Naive B cell (primary cell): ENCODE data around the gene NELFE. TPM values are rescaled to one million over a fixed set of nuclear protein-coding genes. Genes with fewer than 3 reads are reported as not detected.
"Not testable (repeated sequence)": the region's sequence is repeated elsewhere in the genome, so short reads cannot be mapped to it uniquely, and the experiment has no call there.

ENCODE experiments used
- ATAC-seq, 2 donors: fragments of 150-1000 bp; cut with Tn5 transposase; 2 replicates each; pipeline ENCODE4 v1.10.0; 2021; ENCODE audit warnings: low read depth in 2 of 2, mild to moderate bottlenecking in 2 of 2, moderate library complexity in 2 of 2
- DNase-seq: peaks from one replicate; pipeline ENCODE4 v3.0.0; 2022
- H3K27ac Mint-ChIP-seq, 6 donors: one replicate each; pipeline ENCODE4 v1.8.0; 2020 to 2022; ENCODE audit warnings: mild to moderate bottlenecking in 6 of 6, mixed read lengths in 6 of 6, moderate library complexity in 5 of 6, inconsistent platforms in 2 of 6
- H3K27me3 Mint-ChIP-seq, 3 donors: one replicate each; pipeline ENCODE4 v1.8.0; 2021 to 2022; ENCODE audit warnings: mixed read lengths in 3 of 3, mild to moderate bottlenecking in 1 of 3
- H3K36me3 Mint-ChIP-seq, 2 donors: one replicate each; pipeline ENCODE4 v1.8.0; 2020 to 2022; ENCODE audit warnings: mixed read lengths in 2 of 2, inconsistent platforms in 1 of 2, mild to moderate bottlenecking in 1 of 2
- H3K4me1 Mint-ChIP-seq, 3 donors: one replicate each; pipeline ENCODE4 v1.8.0; 2020 to 2022; ENCODE audit warnings: mixed read lengths in 3 of 3, inconsistent platforms in 1 of 3, mild to moderate bottlenecking in 1 of 3, moderate library complexity in 1 of 3
- H3K4me3 Mint-ChIP-seq, 8 donors: one replicate each; pipeline ENCODE4 v1.8.0; 2020 to 2022; ENCODE audit warnings: mild to moderate bottlenecking in 8 of 8, mixed read lengths in 8 of 8, moderate library complexity in 8 of 8, inconsistent platforms in 2 of 8
- H3K9me3 Mint-ChIP-seq, 7 donors: one replicate each; pipeline ENCODE4 v1.8.0; 2020 to 2022; ENCODE audit warnings: mixed read lengths in 7 of 7, mild to moderate bottlenecking in 5 of 7, inconsistent platforms in 2 of 7, moderate library complexity in 1 of 7
- polyA plus RNA-seq, 6 donors: library from polyadenylated mRNA; unstranded; fragments of 300-500 nt; fragmentation: Illumina TruSeq; gene quantifications; one replicate each; pipeline ENCODE4 v1.2.3, GENCODE V29; 2021; ENCODE audit warnings: low read depth in 6 of 6

Gene NELFE
- polyA plus RNA-seq, 6 donors from 2014 or later: 59.1 to 104 (median 65.3) TPM

GRCh38 chr6:31911826-31912585 lies 46.8 kb downstream of the NELFE start:
- H3K4me3 Mint-ChIP-seq: no peak overlapping the region
- no peaks in the 10 kb centered on the region for H3K36me3 Mint-ChIP-seq

GRCh38 chr6:31909298-31909697 lies 49.5 kb downstream of the NELFE start:
- not testable (repeated sequence) for H3K27ac Mint-ChIP-seq, ATAC-seq, H3K4me1 Mint-ChIP-seq, DNase-seq, H3K36me3 Mint-ChIP-seq, H3K9me3 Mint-ChIP-seq, H3K4me3 Mint-ChIP-seq
- peaks cover 0 to 15% (median 6%) of the 10 kb centered on the region in 3 donors for H3K27me3 Mint-ChIP-seq

More at GRCh38 chr6:31911826-31912585, 46.8 kb downstream of the NELFE start:
- no peak for DNase-seq
- peak overlapping the region in 1 of 6 donors; percentile 89 for H3K27ac Mint-ChIP-seq
- no peaks in the 10 kb centered on the region for H3K9me3 Mint-ChIP-seq
- peaks cover 0 to 7% (median 0%) of the 10 kb centered on the region in 3 donors for H3K4me1 Mint-ChIP-seq
- no peak for ATAC-seq
- H3K27me3 Mint-ChIP-seq: peaks cover 0 to 18% (median 0%) of the 10 kb centered on the region in 3 donors

- Mint-ChIP-seq H3K27me3 (peaks cover 0 to 15% (median 6%) of the 10 kb centered on the region in 3 donors), H3K4me3 (peak overlapping the region in 1 of 8 donors; percentile 23), H3K27ac (peak overlapping the region in 1 of 6 donors; percentile 44), H3K36me3 (no peaks in the 10 kb centered on the region), H3K4me1 (peaks cover 0 to 3% (median 0%) of the 10 kb centered on the region in 3 donors), H3K9me3 (no peaks in the 10 kb centered on the region)
- DNase-seq (no peak), ATAC-seq (no peak)
These were observed 50.0 kb downstream of the NELFE start for GRCh38 chr6:31908791-31909190.

- DNase-seq, H3K36me3 Mint-ChIP-seq, H3K27ac Mint-ChIP-seq, H3K9me3 Mint-ChIP-seq, H3K4me1 Mint-ChIP-seq, ATAC-seq: not testable (repeated sequence)
- H3K4me3 Mint-ChIP-seq: peak overlapping the region in 1 of 8 donors; percentile 23
- peaks cover 0 to 15% (median 6%) of the 10 kb centered on the region in 3 donors for H3K27me3 Mint-ChIP-seq
These were observed 50.5 kb downstream of the NELFE start for GRCh38 chr6:31908255-31908654.

GRCh38 chr6:31907158-31907813 lies 51.5 kb downstream of the NELFE start:
- DNase-seq (no peak), ATAC-seq (no peak)
- Mint-ChIP-seq H3K27me3 (peaks cover 0 to 11% (median 6%) of the 10 kb centered on the region in 3 donors), H3K4me3 (no peak overlapping the region), H3K36me3 (no peaks in the 10 kb centered on the region), H3K27ac (no peak overlapping the region), H3K9me3 (no peaks in the 10 kb centered on the region), H3K4me1 (peaks cover 10 to 12% (median 11%) of the 10 kb centered on the region in 3 donors)

GRCh38 chr6:31906727-31907126 lies 52.0 kb downstream of the NELFE start:
- not testable (repeated sequence) for H3K27me3 Mint-ChIP-seq, H3K36me3 Mint-ChIP-seq, DNase-seq, H3K27ac Mint-ChIP-seq, H3K9me3 Mint-ChIP-seq, ATAC-seq
- H3K4me3 Mint-ChIP-seq: peak overlapping the region in 1 of 8 donors; percentile 61
- H3K4me1 Mint-ChIP-seq: peaks cover 9 to 12% (median 12%) of the 10 kb centered on the region in 3 donors

- H3K36me3 Mint-ChIP-seq: no peaks in the 10 kb centered on the region
- no peak for DNase-seq
- no peaks in the 10 kb centered on the region for H3K9me3 Mint-ChIP-seq
- peaks cover 9 to 12% (median 12%) of the 10 kb centered on the region in 3 donors for H3K4me1 Mint-ChIP-seq
- ATAC-seq: no peak
- peaks cover 0 to 7% (median 6%) of the 10 kb centered on the region in 3 donors for H3K27me3 Mint-ChIP-seq
- no peak overlapping the region for H3K27ac Mint-ChIP-seq
- peak overlapping the region in 1 of 8 donors; percentile 61 for H3K4me3 Mint-ChIP-seq
These were observed 52.6 kb downstream of the NELFE start for GRCh38 chr6:31906122-31906521.

- Mint-ChIP-seq H3K36me3 (no peaks in the 10 kb centered on the region), H3K4me3 (peak overlapping the region in 1 of 8 donors; percentile 25), H3K27me3 (peaks cover 0 to 7% (median 6%) of the 10 kb centered on the region in 3 donors), H3K27ac (no peak overlapping the region), H3K4me1 (peaks cover 9 to 13% (median 12%) of the 10 kb centered on the region in 3 donors), H3K9me3 (no peaks in the 10 kb centered on the region)
- DNase-seq: no peak
- no peak for ATAC-seq
These were observed 53.7 kb downstream of the NELFE start for GRCh38 chr6:31905041-31905440.

GRCh38 chr6:31903957-31904356 lies 54.8 kb downstream of the NELFE start:
- DNase-seq: no peak
- Mint-ChIP-seq H3K4me1 (peaks cover 16 to 23% (median 21%) of the 10 kb centered on the region in 3 donors), H3K27me3 (peaks cover 0 to 7% (median 6%) of the 10 kb centered on the region in 3 donors), H3K4me3 (peak overlapping the region in 1 of 8 donors; percentile 39), H3K36me3 (no peaks in the 10 kb centered on the region), H3K9me3 (no peaks in the 10 kb centered on the region), H3K27ac (no peak overlapping the region)
- no peak for ATAC-seq

Other genes with a start within 250 kb of the NELFE start
- not detected for gene LY6G6D, start 243.6 kb downstream of the NELFE start, polyA plus RNA-seq
- gene LY6G6C, start 237.2 kb downstream of the NELFE start, polyA plus RNA-seq: not detected
- gene MPIG6B, start 235.6 kb downstream of the NELFE start, polyA plus RNA-seq: 1 to 10 TPM in 5 of 6 donors, not detected in 1; 3.0 to 5.1 (median 3.7) TPM
- 10 to 100 TPM; 57.1 to 87.6 (median 82.1) TPM for gene DDAH2, start 229.7 kb downstream of the NELFE start, polyA plus RNA-seq
- gene CLIC1, start 222.4 kb downstream of the NELFE start, polyA plus RNA-seq: 100 to 1,000 TPM; 536 to 743 (median 628) TPM
- gene MSH5, start 219.0 kb downstream of the NELFE start, polyA plus RNA-seq: 1 to 10 TPM in 5 of 6 donors, not detected in 1; 1.9 to 9.3 (median 2.6) TPM
- under 1 TPM in 1 of 6 donors, not detected in 5; 0.96 TPM for gene SAPCD1, start 196.3 kb downstream of the NELFE start, polyA plus RNA-seq
- gene VWA7, start 181.6 kb downstream of the NELFE start, polyA plus RNA-seq: under 1 TPM in 2 of 6 donors, not detected in 4; 0.13 to 0.29 TPM
- 10 to 100 TPM; 42.2 to 70.6 (median 50.3) TPM for gene VARS1, start 163.2 kb downstream of the NELFE start, polyA plus RNA-seq
- gene LSM2, start 152.0 kb downstream of the NELFE start, polyA plus RNA-seq: 100 to 1,000 TPM in 1 of 6 donors, 10 to 100 TPM in 5; 75.4 to 107 (median 92.4) TPM
- 1 to 10 TPM in 1 of 6 donors, under 1 TPM in 4, not detected in 1; 0.45 to 1.4 (median 0.71) TPM for gene HSPA1L, start 143.7 kb downstream of the NELFE start, polyA plus RNA-seq
- gene HSPA1A, start 143.4 kb downstream of the NELFE start, polyA plus RNA-seq: 10 to 100 TPM in 2 of 6 donors, 1 to 10 TPM in 3, under 1 TPM in 1; 0.23 to 12.1 (median 7.9) TPM
- gene HSPA1B, start 131.2 kb downstream of the NELFE start, polyA plus RNA-seq: 1 to 10 TPM; 1.1 to 2.8 (median 1.8) TPM
- gene NEU1, start 96.2 kb downstream of the NELFE start, polyA plus RNA-seq: 10 to 100 TPM; 10.9 to 19.5 (median 18.2) TPM
- gene SLC44A4, start 80.0 kb downstream of the NELFE start, polyA plus RNA-seq: not detected
- gene EHMT2, start 61.3 kb downstream of the NELFE start, polyA plus RNA-seq: 10 to 100 TPM; 29.9 to 50.7 (median 35.9) TPM
- gene ZBTB12, start 56.9 kb downstream of the NELFE start, polyA plus RNA-seq: under 1 TPM in 1 of 6 donors, not detected in 5; 0.20 TPM
- under 1 TPM in 1 of 6 donors, not detected in 5; 0.31 TPM for gene C2, start 31.3 kb downstream of the NELFE start, polyA plus RNA-seq
- gene CFB, start 12.9 kb downstream of the NELFE start, polyA plus RNA-seq: 1 to 10 TPM in 3 of 6 donors, under 1 TPM in 1, not detected in 2; 0.68 to 1.6 (median 1.1) TPM
- 10 to 100 TPM; 10.7 to 21.0 (median 18.1) TPM for gene SKIC2, start 204 bp upstream of the NELFE start, polyA plus RNA-seq
- gene DXO, start 13.2 kb upstream of the NELFE start, polyA plus RNA-seq: 10 to 100 TPM; 15.5 to 24.0 (median 20.5) TPM
- gene C4A, start 23.1 kb upstream of the NELFE start, polyA plus RNA-seq: under 1 TPM in 3 of 6 donors, not detected in 3; 0.27 to 0.54 (median 0.29) TPM
- 1 to 10 TPM in 1 of 6 donors, under 1 TPM in 1, not detected in 4; 0.60 to 1.0 TPM for gene C4B, start 55.8 kb upstream of the NELFE start, polyA plus RNA-seq
- not detected for gene CYP21A2, start 79.4 kb upstream of the NELFE start, polyA plus RNA-seq
- gene TNXB, start 150.4 kb upstream of the NELFE start, polyA plus RNA-seq: under 1 TPM in 2 of 6 donors, not detected in 4; 0.23 to 0.44 TPM
- 10 to 100 TPM; 25.7 to 35.0 (median 32.4) TPM for gene ATF6B, start 169.3 kb upstream of the NELFE start, polyA plus RNA-seq
- 1 to 10 TPM in 5 of 6 donors, not detected in 1; 1.0 to 3.4 (median 1.6) TPM for gene FKBPL, start 171.3 kb upstream of the NELFE start, polyA plus RNA-seq
- not detected for gene PRRT1, start 193.0 kb upstream of the NELFE start, polyA plus RNA-seq
- gene PPT2, start 195.2 kb upstream of the NELFE start, polyA plus RNA-seq: 1 to 10 TPM in 4 of 6 donors, under 1 TPM in 1, not detected in 1; 0.96 to 3.0 (median 2.0) TPM
- gene EGFL8, start 205.6 kb upstream of the NELFE start, polyA plus RNA-seq: not detected
- gene AGPAT1, start 217.1 kb upstream of the NELFE start, polyA plus RNA-seq: 10 to 100 TPM in 5 of 6 donors, 1 to 10 TPM in 1; 9.1 to 20.6 (median 13.1) TPM
- gene RNF5, start 219.4 kb upstream of the NELFE start, polyA plus RNA-seq: 100 to 1,000 TPM in 3 of 6 donors, 10 to 100 TPM in 3; 85.9 to 116 (median 102) TPM
- gene AGER, start 225.3 kb upstream of the NELFE start, polyA plus RNA-seq: 1 to 10 TPM in 1 of 6 donors, under 1 TPM in 3, not detected in 2; 0.32 to 1.1 (median 0.63) TPM
- 1 to 10 TPM in 5 of 6 donors, under 1 TPM in 1; 0.64 to 4.0 (median 3.1) TPM for gene PBX2, start 231.2 kb upstream of the NELFE start, polyA plus RNA-seq
- gene GPSM3, start 233.7 kb upstream of the NELFE start, polyA plus RNA-seq: 100 to 1,000 TPM in 5 of 6 donors, 10 to 100 TPM in 1; 99.0 to 145 (median 125) TPM